Measurements from ENCODE around the gene FIBCD1. TPM values are rescaled to one million over a fixed set of nuclear protein-coding genes. Genes with fewer than 3 reads are reported as not detected.

Gene FIBCD1
- total RNA-seq, 4 donors from 2014 or later = 0.40 to 0.83 (median 0.42) TPM; not detected in 1

DNA sequence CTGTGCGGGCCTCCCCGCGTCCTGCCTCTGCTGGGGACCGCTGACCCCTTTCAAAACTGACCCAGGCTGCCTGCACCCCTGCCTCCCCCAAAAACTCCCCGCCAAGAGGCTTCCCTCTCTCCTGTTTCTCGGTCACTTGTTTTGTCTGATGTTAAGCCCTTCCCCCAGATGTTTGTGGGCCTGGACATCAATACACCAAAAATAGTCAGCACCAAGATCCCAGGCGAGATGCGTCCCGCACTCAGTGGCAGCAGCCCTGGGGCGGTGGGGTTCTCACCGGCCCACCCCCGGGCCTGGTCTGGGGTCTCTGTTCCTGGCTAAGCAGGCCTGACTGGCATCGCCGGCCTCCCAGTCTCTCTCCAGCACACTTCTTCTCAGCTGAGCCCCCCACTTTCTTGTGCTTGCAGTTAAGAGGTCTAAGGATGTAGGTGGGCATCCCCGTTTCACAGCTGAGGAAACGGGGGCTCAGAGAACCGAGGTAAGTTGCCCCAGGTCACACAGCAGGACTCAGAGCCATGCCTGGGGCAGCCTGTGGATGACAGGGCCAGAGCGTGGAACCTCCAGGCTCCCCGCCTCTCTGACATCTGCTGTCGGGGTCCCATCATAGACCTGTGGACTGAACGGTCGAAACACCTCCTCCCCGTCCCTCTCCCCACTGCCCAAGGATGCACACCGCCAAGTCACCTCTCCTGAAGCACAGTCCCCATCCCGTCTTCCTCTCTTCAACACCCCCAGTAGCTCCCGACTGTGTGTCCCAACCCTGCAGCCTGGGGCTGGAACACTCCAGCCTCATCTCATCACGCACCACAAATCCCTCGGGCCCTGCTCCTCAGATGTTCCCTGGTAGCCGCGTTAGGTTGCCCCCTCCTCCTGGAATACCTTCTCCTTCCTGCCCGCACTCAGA is 16.8 kb downstream of the FIBCD1 start:
- TF ChIP-seq POLR2A (IDR thresholded peaks at IDR 0.05; ENCODE audit: low read depth) = no peak
- TF ChIP-seq, protein P1, sequence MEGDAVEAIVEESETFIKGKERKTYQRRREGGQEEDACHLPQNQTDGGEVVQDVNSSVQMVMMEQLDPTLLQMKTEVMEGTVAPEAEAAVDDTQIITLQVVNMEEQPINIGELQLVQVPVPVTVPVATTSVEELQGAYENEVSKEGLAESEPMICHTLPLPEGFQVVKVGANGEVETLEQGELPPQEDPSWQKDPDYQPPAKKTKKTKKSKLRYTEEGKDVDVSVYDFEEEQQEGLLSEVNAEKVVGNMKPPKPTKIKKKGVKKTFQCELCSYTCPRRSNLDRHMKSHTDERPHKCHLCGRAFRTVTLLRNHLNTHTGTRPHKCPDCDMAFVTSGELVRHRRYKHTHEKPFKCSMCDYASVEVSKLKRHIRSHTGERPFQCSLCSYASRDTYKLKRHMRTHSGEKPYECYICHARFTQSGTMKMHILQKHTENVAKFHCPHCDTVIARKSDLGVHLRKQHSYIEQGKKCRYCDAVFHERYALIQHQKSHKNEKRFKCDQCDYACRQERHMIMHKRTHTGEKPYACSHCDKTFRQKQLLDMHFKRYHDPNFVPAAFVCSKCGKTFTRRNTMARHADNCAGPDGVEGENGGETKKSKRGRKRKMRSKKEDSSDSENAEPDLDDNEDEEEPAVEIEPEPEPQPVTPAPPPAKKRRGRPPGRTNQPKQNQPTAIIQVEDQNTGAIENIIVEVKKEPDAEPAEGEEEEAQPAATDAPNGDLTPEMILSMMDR (IDR thresholded peaks at IDR 0.05) = no peak
- TF ChIP-seq POLR2AphosphoS5 (IDR thresholded peaks at IDR 0.05) = no peak
- no peak for TF ChIP-seq EP300 (IDR thresholded peaks at IDR 0.05)
- no peak for DNase-seq (ENCODE audit: extremely low spot score)
- Histone ChIP-seq H3K27me3 (peaks cover 0 to 58% (median 0%) of the 10 kb centered on the region in 4 donors), H3K36me3 (no peaks in the 10 kb centered on the region), H3K27ac (replicated peaks in 1 of 4) (no peak overlapping the region), H3K4me3 (no peak overlapping the region), H3K4me1 (peaks cover 0 to 13% (median 7%) of the 10 kb centered on the region in 4 donors), H3K9me3 (no peaks in the 10 kb centered on the region)
- WGBS = 82% methylated on average over 25 of the region's 31 CpGs
- intact Hi-C loops (cut with DNase I) = no loop called here

DNA sequence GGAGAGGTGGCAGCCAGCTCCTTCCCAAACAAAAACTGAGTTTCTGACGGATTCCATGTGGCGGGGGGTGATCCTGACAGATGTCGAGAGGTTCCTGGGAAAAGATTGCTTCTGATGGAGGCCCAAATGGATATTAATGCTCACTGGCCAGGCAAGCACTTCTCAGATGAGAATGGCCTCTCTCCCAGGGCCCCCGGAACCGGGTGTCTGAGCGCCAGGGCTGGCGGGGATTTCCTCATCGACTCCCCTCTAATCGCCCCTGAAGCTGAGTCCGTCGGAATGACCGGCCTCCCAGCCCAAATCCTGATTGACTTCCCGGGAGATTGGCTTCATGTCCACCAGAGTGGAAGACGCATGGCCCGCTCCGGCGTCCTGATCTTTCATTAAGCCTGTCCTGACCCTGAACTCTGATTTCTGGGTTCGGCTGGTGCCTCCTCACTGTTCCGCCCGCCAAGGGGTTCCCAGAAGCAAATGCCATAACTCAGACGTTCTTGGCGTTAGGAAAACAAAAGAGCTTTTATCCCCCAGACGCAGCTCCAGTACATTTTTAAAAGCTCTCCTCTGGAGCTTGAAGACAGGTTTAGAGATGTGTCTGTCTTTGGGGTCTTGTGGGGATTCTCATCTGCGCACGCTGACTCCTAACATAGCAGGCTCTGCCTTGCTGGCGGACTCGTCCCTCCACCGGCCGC is 17.6 kb downstream of the FIBCD1 start:
- Histone ChIP-seq H3K27ac (replicated peaks in 1 of 4) (no peak overlapping the region), H3K4me3 (no peak overlapping the region), H3K4me1 (peaks cover 0 to 13% (median 7%) of the 10 kb centered on the region in 4 donors), H3K9me3 (no peaks in the 10 kb centered on the region), H3K36me3 (no peaks in the 10 kb centered on the region), H3K27me3 (peaks cover 0 to 58% (median 0%) of the 10 kb centered on the region in 4 donors)
- 65% methylated on average over 22 of the region's 29 CpGs for WGBS
- TF ChIP-seq POLR2A (IDR thresholded peaks at IDR 0.05; ENCODE audit: low read depth) = no peak
- TF ChIP-seq, protein P1 (IDR thresholded peaks at IDR 0.05) = no peak
- TF ChIP-seq POLR2AphosphoS5 (IDR thresholded peaks at IDR 0.05) = no peak
- TF ChIP-seq EP300 (IDR thresholded peaks at IDR 0.05) = no peak
- intact Hi-C loops (cut with DNase I) = no loop called here
- no peak for DNase-seq (ENCODE audit: extremely low spot score)

DNA sequence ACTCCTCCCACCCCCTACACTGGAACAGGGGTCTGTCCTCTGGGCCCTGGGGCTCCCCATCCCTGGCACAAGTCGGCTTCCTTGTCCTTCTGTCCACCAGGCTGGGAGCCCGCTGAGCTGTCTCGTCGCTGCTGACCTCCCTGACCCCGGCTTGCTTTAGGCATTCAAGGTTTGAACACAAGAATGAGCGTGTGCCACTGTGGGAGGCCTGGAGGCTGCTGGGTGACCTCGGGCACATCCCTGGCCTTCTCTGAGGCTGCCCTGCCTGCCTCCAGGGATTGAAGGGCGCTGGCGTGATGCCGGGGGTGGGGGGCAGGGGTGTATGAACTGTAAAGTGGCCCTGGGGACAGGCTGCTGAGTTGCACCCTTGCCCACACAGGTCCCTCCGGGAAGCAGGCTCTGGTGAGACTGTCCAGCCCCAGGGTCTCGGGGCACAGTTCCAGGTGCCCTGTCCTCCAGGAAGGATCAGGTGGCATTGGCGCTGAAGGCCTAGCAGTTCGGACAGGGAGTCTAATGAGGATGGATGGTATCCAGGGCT is 18.2 kb downstream of the FIBCD1 start:
- Histone ChIP-seq H3K27ac (replicated peaks in 1 of 4) (no peak overlapping the region), H3K4me3 (no peak overlapping the region), H3K36me3 (no peaks in the 10 kb centered on the region), H3K4me1 (peaks cover 0 to 8% (median 3%) of the 10 kb centered on the region in 4 donors), H3K27me3 (peaks cover 0 to 58% (median 0%) of the 10 kb centered on the region in 4 donors), H3K9me3 (no peaks in the 10 kb centered on the region)
- 77% methylated on average over 6 of the region's 14 CpGs for WGBS
- no peak for DNase-seq (ENCODE audit: extremely low spot score)
- intact Hi-C loops (cut with DNase I) = no loop called here
- no peak for TF ChIP-seq POLR2A (IDR thresholded peaks at IDR 0.05; ENCODE audit: low read depth)
- no peak for TF ChIP-seq EP300 (IDR thresholded peaks at IDR 0.05)
- TF ChIP-seq, protein P1 (IDR thresholded peaks at IDR 0.05) = no peak
- TF ChIP-seq POLR2AphosphoS5 (IDR thresholded peaks at IDR 0.05) = no peak

DNA sequence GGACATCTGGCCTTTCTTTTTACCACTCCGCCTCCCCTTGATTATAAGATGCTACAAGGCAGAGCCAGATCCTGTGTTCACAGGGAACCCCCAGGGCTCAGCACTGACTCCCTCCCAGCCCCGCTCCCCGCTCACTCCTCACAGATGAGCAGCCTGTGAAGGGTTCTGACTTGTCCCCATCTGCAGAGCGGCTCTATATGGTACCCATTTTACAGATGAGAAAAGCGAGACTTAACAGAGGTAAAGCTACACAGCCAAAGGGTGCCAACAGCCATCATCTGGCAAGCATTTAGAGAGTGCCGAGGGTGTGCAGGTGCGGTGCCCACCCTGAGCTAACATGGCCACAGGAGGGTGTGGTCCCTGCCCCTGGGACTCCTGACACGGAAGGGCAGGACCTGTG is 18.8 kb downstream of the FIBCD1 start:
- 95% methylated on average over 8 of the region's 8 CpGs for WGBS
- H3K4me3 ChIP-seq = no peak overlapping the region
- no peaks in the 10 kb centered on the region for H3K36me3 ChIP-seq
- no peaks in the 10 kb centered on the region for H3K9me3 ChIP-seq
- intact Hi-C loops (cut with DNase I) = no loop called here
- DNase-seq (ENCODE audit: extremely low spot score) = no peak
- H3K27me3 ChIP-seq = peaks cover 0 to 54% (median 0%) of the 10 kb centered on the region in 4 donors
- peaks cover 0 to 5% (median 1%) of the 10 kb centered on the region in 4 donors for H3K4me1 ChIP-seq
- H3K27ac ChIP-seq (replicated peaks in 1 of 4) = no peak overlapping the region
- TF ChIP-seq, protein P1 (IDR thresholded peaks at IDR 0.05) = no peak
- TF ChIP-seq POLR2AphosphoS5 (IDR thresholded peaks at IDR 0.05) (no peak), POLR2A (IDR thresholded peaks at IDR 0.05; ENCODE audit: low read depth) (no peak), EP300 (IDR thresholded peaks at IDR 0.05) (no peak)
